GM12874 (cell line): ENCODE results near the gene MAST4.

Source experiments
- TF ChIP-seq, protein P1 (sequence below): IDR thresholded peaks from 2 replicates; pipeline ENCODE4 v1.5.1; 2011; ENCODE audit warnings: low read depth, mild to moderate bottlenecking, control low read depth, low read length, moderate library complexity; ENCODE audit not compliant: insufficient read depth

Gene MAST4

GRCh38 chr5:67123819-67124218, 527.6 kb downstream of the MAST4 start:
- TF ChIP-seq, protein P1, sequence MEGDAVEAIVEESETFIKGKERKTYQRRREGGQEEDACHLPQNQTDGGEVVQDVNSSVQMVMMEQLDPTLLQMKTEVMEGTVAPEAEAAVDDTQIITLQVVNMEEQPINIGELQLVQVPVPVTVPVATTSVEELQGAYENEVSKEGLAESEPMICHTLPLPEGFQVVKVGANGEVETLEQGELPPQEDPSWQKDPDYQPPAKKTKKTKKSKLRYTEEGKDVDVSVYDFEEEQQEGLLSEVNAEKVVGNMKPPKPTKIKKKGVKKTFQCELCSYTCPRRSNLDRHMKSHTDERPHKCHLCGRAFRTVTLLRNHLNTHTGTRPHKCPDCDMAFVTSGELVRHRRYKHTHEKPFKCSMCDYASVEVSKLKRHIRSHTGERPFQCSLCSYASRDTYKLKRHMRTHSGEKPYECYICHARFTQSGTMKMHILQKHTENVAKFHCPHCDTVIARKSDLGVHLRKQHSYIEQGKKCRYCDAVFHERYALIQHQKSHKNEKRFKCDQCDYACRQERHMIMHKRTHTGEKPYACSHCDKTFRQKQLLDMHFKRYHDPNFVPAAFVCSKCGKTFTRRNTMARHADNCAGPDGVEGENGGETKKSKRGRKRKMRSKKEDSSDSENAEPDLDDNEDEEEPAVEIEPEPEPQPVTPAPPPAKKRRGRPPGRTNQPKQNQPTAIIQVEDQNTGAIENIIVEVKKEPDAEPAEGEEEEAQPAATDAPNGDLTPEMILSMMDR = no peak

- TF ChIP-seq, protein P1 = no peak
These were observed 528.4 kb downstream of the MAST4 start for GRCh38 chr5:67124556-67124955.

GRCh38 chr5:67129768-67130167, 533.6 kb downstream of the MAST4 start:
- TF ChIP-seq, protein P1 = no peak

DNA sequence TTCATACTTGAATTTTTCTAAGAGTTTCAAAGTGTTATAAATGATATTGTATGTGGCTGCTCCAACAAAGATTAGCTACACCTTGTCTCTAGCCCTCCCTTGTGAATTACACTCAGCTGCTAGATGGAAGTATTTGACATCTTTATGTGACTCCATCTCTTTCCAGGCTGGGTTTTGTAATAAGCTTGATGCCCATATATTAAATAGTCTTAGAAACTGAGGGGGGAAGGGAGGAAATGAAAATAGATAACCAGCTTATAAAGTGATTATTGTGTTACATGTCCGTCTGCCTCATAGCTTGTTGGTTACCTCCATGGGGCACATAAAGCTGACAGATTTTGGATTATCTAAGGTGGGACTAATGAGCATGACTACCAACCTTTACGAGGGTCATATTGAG, 537.0 kb downstream of the MAST4 start:
- TF ChIP-seq, protein P1 = no peak

GRCh38 chr5:67133776-67134175, 537.6 kb downstream of the MAST4 start:
- TF ChIP-seq, protein P1 = no peak

GRCh38 chr5:67135381-67135984, 539.3 kb downstream of the MAST4 start:
- TF ChIP-seq, protein P1 = no peak

- TF ChIP-seq, protein P1 = no peak
These were observed 542.8 kb downstream of the MAST4 start for GRCh38 chr5:67139030-67139429.
